Heart left ventricle (tissue), 13 donors: Measurements from ENCODE around the gene CTTN.

Source experiments
- CTCF ChIP-seq, 12 donors: fragments of 200-600 bp; sonication (generic) in 4 of 12; IDR thresholded peaks; one replicate each; pipeline versions ENCODE4 v1.5.0 to v1.8.0; 2018 to 2022; ENCODE audit warnings: antibody characterized with exemption in 12 of 12, mild to moderate bottlenecking in 5 of 12
- POLR2A ChIP-seq, 2 donors: fragments of 450-650 bp; IDR thresholded peaks; one replicate each; pipeline ENCODE4 v1.6.1; 2017; ENCODE audit warnings: antibody characterized with exemption in 2 of 2, mild to moderate bottlenecking in 2 of 2, moderate library complexity in 2 of 2
- donor health status: ischemic (EF 13 %, LVEDD 7.1; RV severe dilation, severe dysfunction).
- donor health status: DM: no; HTN: yes; CAD: no.
- donor health status: DM: no; HTN: no; CAD: no.
- donor health status: ischemic (EF 25% LVEDD 6.9; RV normal size, moderate dysfunction).
- donor health status: ischemic (EF 25% LVEDD 5.7; RV mildly dilated, moderate dysfunction).
- donor health status: ischemic (EF 35%, LVEDD 5.7; RV mildly dilated, moderate dysfunction).
- donor health status: nonischemic (EF 11% LVEDD 7.7; RV severe dilation, severe dysfunction).
- donor health status: DM: yes; HTN: yes; CAD: no.
- donor health status: PGD.
- donor health status: ischemic (EF 29% LVEDD 5.4; RV normal size, mild dysfunction).
- donor health status: nonischemic (EF 23%, LVEDD 6.1; RV moderate dilation, normal function).

- TF ChIP-seq CTCF (IDR thresholded peaks at IDR 0.05) (no peak), POLR2A (IDR thresholded peaks at IDR 0.05) (no peak)
Observed at GRCh38 chr11:70353329-70353728, 45.0 kb upstream of the CTTN start.
